Esophagus squamous epithelium (tissue), 4 donors: Measurements from ENCODE around the gene DLG2.

Source experiments
- CTCF ChIP-seq, 6 experiments: fragments of 450-650 bp in 4 of 6; fragments of 200-600 bp in 2 of 6; sonication (generic) in 2 of 6; IDR thresholded peaks; one replicate each; pipeline ENCODE4 v1.5.1; 2016 to 2019; ENCODE audit warnings: antibody characterized with exemption in 6 of 6, mild to moderate bottlenecking in 4 of 6, moderate library complexity in 4 of 6
- POLR2A ChIP-seq, 4 donors: fragments of 450-650 bp; IDR thresholded peaks; one replicate each; pipeline ENCODE4 v1.6.1; 2017; ENCODE audit warnings: antibody characterized with exemption in 4 of 4, mild to moderate bottlenecking in 4 of 4, moderate library complexity in 3 of 4

- TF ChIP-seq CTCF (IDR thresholded peaks at IDR 0.05) (no peak), POLR2A (IDR thresholded peaks at IDR 0.05) (no peak)
Observed at GRCh38 chr11:83692675-83693074, 1934.5 kb downstream of the DLG2 start.
